Mesothelial cell of epicardium (in vitro differentiated cells): ENCODE data around the gene ZDHHC24. TPM values are rescaled to one million over a fixed set of nuclear protein-coding genes. Genes with fewer than 3 reads are reported as not detected.
"Not testable (repeated sequence)": the region's sequence is repeated elsewhere in the genome, so short reads cannot be mapped to it uniquely, and the experiment has no call there.

ENCODE experiments used
- DNase-seq, 2 experiments: peaks; one replicate each; pipeline ENCODE4 v3.0.0; 2021; ENCODE audit warnings: low spot score in 2 of 2; ENCODE audit not compliant: unreplicated experiment in 2 of 2
- H3K27ac Mint-ChIP-seq: 2 replicates; pipeline ENCODE4 v1.8.0; 2021; ENCODE audit warnings: mixed read lengths
- H3K27me3 Mint-ChIP-seq: 2 replicates; pipeline ENCODE4 v1.8.0; 2021; ENCODE audit warnings: low read depth, mixed read lengths
- H3K36me3 Mint-ChIP-seq: 2 replicates; pipeline ENCODE4 v1.8.0; 2021; ENCODE audit warnings: mixed read lengths
- H3K4me1 Mint-ChIP-seq: 2 replicates; pipeline ENCODE4 v1.8.0; 2021; ENCODE audit warnings: mixed read lengths
- H3K4me3 Mint-ChIP-seq: 2 replicates; pipeline ENCODE4 v1.8.0; 2021; ENCODE audit warnings: mild to moderate bottlenecking, moderate library complexity, mixed read lengths
- H3K9me3 Mint-ChIP-seq: 2 replicates; pipeline ENCODE4 v1.8.0; 2021; ENCODE audit warnings: mixed read lengths
- total RNA-seq: library from RNA; stranded (reverse); gene quantifications from 3 replicates; pipeline ENCODE4 v1.2.1, GENCODE V29; 2021
- TF ChIP-seq, protein P1 (sequence below): fragments of 200-600 bp; sonication (generic); IDR thresholded peaks from one replicate; pipeline ENCODE4 v1.5.0; 2021; ENCODE audit warnings: antibody characterized with exemption; ENCODE audit not compliant: unreplicated experiment

ZDHHC24 gene
- total RNA-seq, 1 donor from 2014 or later = 13.7 TPM

DNA sequence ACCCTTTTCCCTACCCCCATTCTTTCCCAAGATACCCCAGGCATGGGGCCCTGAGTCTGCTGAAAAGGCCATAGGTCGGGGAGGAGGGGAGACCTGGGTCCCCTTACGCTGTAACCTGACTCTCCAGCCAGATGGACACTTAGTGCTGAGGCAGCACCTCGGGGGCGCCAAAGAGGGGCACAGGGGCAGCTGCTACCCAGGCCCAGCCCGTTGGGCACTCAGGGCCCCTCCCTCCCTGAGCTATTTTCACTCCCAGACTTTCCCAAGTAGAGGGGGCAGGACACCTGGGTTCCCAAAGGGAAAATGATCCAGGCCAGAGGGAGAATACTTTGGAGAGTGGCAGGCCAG is 1.8 kb upstream of the ZDHHC24 start:
- no peak overlapping the region for H3K4me3 Mint-ChIP-seq
- TF ChIP-seq, protein P1, sequence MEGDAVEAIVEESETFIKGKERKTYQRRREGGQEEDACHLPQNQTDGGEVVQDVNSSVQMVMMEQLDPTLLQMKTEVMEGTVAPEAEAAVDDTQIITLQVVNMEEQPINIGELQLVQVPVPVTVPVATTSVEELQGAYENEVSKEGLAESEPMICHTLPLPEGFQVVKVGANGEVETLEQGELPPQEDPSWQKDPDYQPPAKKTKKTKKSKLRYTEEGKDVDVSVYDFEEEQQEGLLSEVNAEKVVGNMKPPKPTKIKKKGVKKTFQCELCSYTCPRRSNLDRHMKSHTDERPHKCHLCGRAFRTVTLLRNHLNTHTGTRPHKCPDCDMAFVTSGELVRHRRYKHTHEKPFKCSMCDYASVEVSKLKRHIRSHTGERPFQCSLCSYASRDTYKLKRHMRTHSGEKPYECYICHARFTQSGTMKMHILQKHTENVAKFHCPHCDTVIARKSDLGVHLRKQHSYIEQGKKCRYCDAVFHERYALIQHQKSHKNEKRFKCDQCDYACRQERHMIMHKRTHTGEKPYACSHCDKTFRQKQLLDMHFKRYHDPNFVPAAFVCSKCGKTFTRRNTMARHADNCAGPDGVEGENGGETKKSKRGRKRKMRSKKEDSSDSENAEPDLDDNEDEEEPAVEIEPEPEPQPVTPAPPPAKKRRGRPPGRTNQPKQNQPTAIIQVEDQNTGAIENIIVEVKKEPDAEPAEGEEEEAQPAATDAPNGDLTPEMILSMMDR = no peak
- H3K4me1 Mint-ChIP-seq = peaks cover 13% of the 10 kb centered on the region
- peaks cover under 1% of the 10 kb centered on the region for H3K36me3 Mint-ChIP-seq
- DNase-seq = no peak
- peaks cover 3% of the 10 kb centered on the region for H3K27me3 Mint-ChIP-seq
- H3K27ac Mint-ChIP-seq = no peak overlapping the region
- H3K9me3 Mint-ChIP-seq = no peaks in the 10 kb centered on the region

DNA sequence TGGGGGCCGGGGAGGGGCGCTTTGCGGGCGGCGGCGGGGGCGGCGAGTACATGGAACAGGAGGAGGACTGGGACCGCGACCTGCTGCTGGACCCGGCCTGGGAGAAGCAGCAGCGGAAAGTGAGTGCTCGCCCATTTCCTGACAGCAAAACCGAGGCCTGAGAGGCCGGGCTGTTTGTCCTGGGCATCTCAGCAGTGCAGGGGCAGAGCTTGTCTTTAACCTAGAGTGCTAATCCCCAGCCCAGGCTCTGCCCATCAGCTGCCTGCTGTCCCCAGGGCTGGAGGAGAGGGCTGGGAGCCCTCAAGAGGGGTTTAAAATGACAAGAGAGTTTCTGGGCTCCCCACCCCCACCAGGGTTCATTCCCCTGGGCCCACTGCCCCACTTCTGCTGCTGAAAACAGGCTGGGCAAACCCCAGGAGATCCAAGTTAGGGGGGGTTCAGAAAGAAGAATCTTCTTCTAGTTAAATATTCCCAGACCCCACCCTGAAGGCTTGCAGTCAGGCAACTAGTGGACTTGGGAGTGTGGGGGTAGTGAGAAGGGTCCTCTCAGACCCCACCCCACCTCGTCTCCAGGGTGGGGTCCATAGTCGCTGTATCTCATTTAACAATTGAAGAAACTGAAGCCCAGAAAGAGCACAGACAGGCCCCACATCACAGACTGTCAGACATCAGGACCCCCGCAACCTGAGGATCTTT is 1.3 kb upstream of the ZDHHC24 start:
- Mint-ChIP-seq H3K4me1 (peaks cover 13% of the 10 kb centered on the region), H3K27me3 (peaks cover 3% of the 10 kb centered on the region), H3K27ac (no peak overlapping the region), H3K9me3 (no peaks in the 10 kb centered on the region), H3K4me3 (peak overlapping the region; percentile 63), H3K36me3 (peaks cover 6% of the 10 kb centered on the region)
- DNase-seq = no peak
- TF ChIP-seq, protein P1 = no peak

DNA sequence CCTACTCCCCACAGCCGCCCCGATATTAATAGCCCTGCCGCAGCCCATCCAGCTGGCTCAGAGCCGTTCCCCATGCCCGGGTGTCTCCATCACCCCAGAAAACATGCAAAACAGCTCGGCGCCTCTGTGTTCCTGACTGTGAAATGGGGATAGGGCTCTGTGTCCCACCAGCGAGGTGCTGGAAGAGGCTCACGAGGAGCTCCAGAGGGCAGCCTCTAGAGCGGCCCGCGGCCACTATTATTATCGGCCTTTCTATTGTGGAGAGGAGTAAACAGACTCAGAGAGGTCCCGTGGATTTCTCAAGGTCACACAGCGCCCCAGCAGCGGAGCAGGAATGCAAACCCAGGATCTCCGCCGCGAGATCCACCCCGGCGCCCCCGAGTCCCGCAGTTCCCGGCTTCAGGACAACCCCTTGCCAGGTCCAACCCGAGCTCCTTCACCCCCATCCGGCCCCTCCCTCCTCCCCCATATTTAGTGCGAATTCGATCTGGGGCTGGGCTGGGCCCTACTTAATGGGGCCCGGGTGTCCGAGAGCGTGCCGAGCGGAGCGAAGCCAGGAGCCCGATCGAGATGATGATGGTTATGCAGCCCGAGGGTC is 619 bp upstream of the ZDHHC24 start, which contains the start of gene ACTN3:
Gene ACTN3 (plus strand): TSS at position 536 of the 598 bp plus-strand sequence. CDS start 35 bp downstream, at position 571.
- H3K4me1 Mint-ChIP-seq = peaks cover 13% of the 10 kb centered on the region
- TF ChIP-seq, protein P1 = no peak
- no peaks in the 10 kb centered on the region for H3K9me3 Mint-ChIP-seq
- H3K4me3 Mint-ChIP-seq = peak within 1 kb of the TSS; percentile 63
- peaks cover 11% of the 10 kb centered on the region for H3K36me3 Mint-ChIP-seq
- DNase-seq = no peak
- peaks cover 3% of the 10 kb centered on the region for H3K27me3 Mint-ChIP-seq
- no peak within 1 kb of the TSS for H3K27ac Mint-ChIP-seq

DNA sequence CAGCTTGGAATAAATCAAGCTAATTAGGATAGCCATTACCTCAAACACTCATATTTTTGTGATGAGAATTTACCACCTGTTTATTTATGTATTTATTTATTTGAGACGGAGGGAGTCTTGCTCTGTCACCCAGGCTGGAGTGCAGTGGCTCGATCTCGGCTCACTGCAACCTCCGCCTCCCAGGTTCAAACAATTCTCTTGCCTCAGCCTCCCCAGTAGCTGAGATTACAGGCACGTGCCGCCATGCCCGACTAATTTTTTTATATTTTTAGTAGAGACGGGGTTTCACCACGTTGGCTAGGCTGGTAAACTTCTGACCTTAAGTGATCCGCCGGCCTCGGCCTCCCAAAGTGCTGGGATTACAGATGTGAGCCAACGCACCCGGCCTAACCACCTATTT is 896 bp downstream of the ZDHHC24 start:
- H3K4me3 Mint-ChIP-seq = peak overlapping the region; percentile 73
- H3K9me3 Mint-ChIP-seq, H3K27ac Mint-ChIP-seq, H3K27me3 Mint-ChIP-seq, DNase-seq: not testable (repeated sequence)
- H3K4me1 Mint-ChIP-seq = peaks cover 13% of the 10 kb centered on the region
- H3K36me3 Mint-ChIP-seq = peaks cover 15% of the 10 kb centered on the region

DNA sequence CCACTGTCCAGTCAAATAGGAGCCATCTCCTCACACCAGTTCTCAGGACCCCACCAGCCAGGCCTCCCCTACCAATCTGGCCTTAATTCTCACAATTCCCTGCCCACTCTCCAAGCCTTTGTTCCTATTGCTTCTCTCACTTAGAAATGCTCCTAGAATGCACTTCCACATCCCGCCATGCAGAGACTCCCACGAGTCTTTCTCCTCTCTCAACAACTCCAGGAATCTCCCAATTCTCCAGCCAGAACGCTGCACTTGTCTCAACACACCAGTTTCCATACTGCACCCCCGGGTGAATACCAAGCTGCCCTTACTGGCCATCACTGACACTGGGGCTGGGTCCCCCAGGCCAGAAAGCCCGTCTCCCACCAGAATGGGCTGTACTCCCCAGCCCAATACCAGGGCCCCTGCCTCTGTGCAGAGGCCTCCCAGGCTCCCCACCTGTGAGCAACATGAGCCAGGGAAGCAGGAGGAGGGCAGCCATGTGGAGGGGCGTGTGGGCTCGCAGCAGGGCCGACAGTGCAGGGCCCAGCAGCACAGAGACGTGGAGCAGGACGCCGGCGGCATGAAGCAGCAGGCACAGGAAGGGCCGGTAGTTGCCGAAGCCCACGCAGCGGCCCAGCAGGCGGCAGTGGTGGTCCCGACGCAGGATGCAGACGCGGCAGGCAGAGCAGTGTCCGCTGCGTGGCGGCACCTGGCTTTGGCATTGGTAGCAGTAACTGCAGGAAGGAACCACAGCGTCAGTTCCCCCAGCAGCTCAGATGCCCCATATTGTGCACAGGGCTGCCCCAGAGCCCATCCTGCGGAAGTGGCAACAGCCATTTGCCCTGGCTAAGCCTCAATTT is 2.4 kb downstream of the ZDHHC24 start:
- Mint-ChIP-seq H3K9me3 (no peaks in the 10 kb centered on the region), H3K4me1 (peaks cover 13% of the 10 kb centered on the region), H3K36me3 (peaks cover 19% of the 10 kb centered on the region), H3K27ac (peak overlapping the region; percentile 18), H3K4me3 (peak overlapping the region; percentile 12), H3K27me3 (peaks cover 3% of the 10 kb centered on the region)
- TF ChIP-seq, protein P1 = no peak
- no peak for DNase-seq

DNA sequence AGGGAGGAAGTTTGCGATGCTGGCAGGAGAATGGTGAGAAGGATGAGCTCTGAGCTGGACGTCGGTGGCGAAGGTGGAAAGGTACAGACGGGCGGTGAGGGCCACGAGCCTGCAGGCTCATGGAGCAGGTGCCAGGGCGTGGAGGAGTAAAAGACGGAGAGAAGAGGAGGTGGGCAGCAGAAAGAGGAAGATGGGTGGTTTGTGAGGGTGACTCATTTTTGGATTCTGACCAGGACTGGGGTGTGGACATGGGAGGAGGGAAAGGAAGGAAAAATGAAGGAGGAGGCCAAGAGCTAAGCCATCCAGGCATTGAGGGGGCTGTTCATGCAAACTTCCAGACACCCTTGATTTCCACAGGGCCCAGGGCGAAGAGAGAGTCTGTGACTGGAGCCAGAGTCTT is 3.5 kb downstream of the ZDHHC24 start:
- Mint-ChIP-seq H3K27me3 (peaks cover 3% of the 10 kb centered on the region), H3K4me3 (no peak overlapping the region), H3K9me3 (no peaks in the 10 kb centered on the region), H3K36me3 (peaks cover 22% of the 10 kb centered on the region), H3K27ac (no peak overlapping the region), H3K4me1 (peaks cover 13% of the 10 kb centered on the region)
- TF ChIP-seq, protein P1 = no peak
- DNase-seq = no peak
